Fibroblast of lung (primary cell): ENCODE data around the gene DNAH1. TPM values are rescaled to one million over a fixed set of nuclear protein-coding genes. Genes with fewer than 3 reads are reported as not detected.

ENCODE experiments used
- DNase-seq, 2 donors: peaks; one replicate each; pipeline versions ENCODE4 v3.0.0 to v3.0.0-alpha.2; 2010; ENCODE audit warnings: low read depth in 2 of 2
- H2AFZ ChIP-seq: 2 replicates; pipeline ENCODE4 v1.5.1; 2012; ENCODE audit warnings: low read length, control low read depth, inconsistent platforms
- H3K27ac ChIP-seq: 2 replicates; pipeline ENCODE4 v1.5.1; 2011; ENCODE audit warnings: low read length, control low read depth; ENCODE audit not compliant: insufficient read depth
- H3K27me3 ChIP-seq: 2 replicates; pipeline ENCODE4 v1.5.1; 2011; ENCODE audit warnings: mild to moderate bottlenecking, low read length; ENCODE audit not compliant: control insufficient read depth, insufficient read depth
- H3K36me3 ChIP-seq: 2 replicates; pipeline ENCODE4 v1.5.1; 2011; ENCODE audit warnings: low read length; ENCODE audit not compliant: control insufficient read depth, insufficient read depth
- H3K4me1 ChIP-seq: 2 replicates; pipeline ENCODE4 v1.5.1; 2011; ENCODE audit warnings: low read length; ENCODE audit not compliant: control insufficient read depth, insufficient read depth; ENCODE audit errors: extremely low read depth
- H3K4me2 ChIP-seq: 2 replicates; pipeline ENCODE4 v1.5.1; 2011; ENCODE audit warnings: low read length, control low read depth; ENCODE audit not compliant: insufficient read depth; ENCODE audit errors: extremely low read depth
- H3K4me3 ChIP-seq, 4 experiments: fragments of 200-600 bp in 1 of 4; sonication (generic) in 1 of 4; replicated peaks in 1 of 4; 2 replicates each; pipeline ENCODE4 v1.5.1; 2011 to 2016; ENCODE audit warnings: low read length in 4 of 4, low read depth in 3 of 4, mild to moderate bottlenecking in 3 of 4, control low read depth in 2 of 4, inconsistent platforms in 1 of 4, mixed read lengths in 1 of 4; ENCODE audit not compliant: insufficient read depth in 1 of 4; ENCODE audit errors: control extremely low read depth in 1 of 4
- H3K79me2 ChIP-seq: 2 replicates; pipeline ENCODE4 v1.5.1; 2012; ENCODE audit warnings: mild to moderate bottlenecking, low read length, inconsistent platforms; ENCODE audit not compliant: control insufficient read depth, insufficient read depth
- H3K9ac ChIP-seq: 2 replicates; pipeline ENCODE4 v1.5.1; 2011; ENCODE audit warnings: mild to moderate bottlenecking, low read length, control low read depth; ENCODE audit not compliant: insufficient read depth
- H3K9me3 ChIP-seq: 2 replicates; pipeline ENCODE4 v1.5.1; 2012; ENCODE audit warnings: low read depth, low read length; ENCODE audit not compliant: control insufficient read depth, insufficient read depth
- H4K20me1 ChIP-seq: 2 replicates; pipeline ENCODE4 v1.5.1; 2011; ENCODE audit warnings: low read length; ENCODE audit not compliant: control insufficient read depth, insufficient read depth; ENCODE audit errors: extremely low read depth
- EZH2 ChIP-seq: IDR thresholded peaks from 2 replicates; pipeline ENCODE4 v1.5.1; 2012; ENCODE audit warnings: low read length, control low read depth, mild to moderate bottlenecking; ENCODE audit errors: missing control alignments
- polyA plus RNA-seq, 2 donors: library from polyadenylated mRNA; depleted of rRNA in 1 of 2; stranded (reverse) in 1 of 2; unstranded in 1 of 2; fragments of >200 nt; gene quantifications; 2 replicates each; pipeline ENCODE4 v1.2.1, GENCODE V29; 2011 to 2012; ENCODE audit warnings: missing spikeins in 1 of 2
- total RNA-seq: library from RNA; depleted of rRNA; stranded (reverse); fragments of >200 nt; gene quantifications from 2 replicates; pipeline ENCODE4 v1.2.1, GENCODE V29; 2014
- TF ChIP-seq, protein P1 (sequence below), 2 donors: IDR thresholded peaks in 1 of 2; conservative IDR thresholded peaks in 1 of 2; 1 replicate in 1 of 2; 2 replicates in 1 of 2; pipeline ENCODE4 v1.5.1; 2011 to 2012; ENCODE audit warnings: low read length in 2 of 2, control low read depth in 1 of 2, inconsistent platforms in 1 of 2, low read depth in 1 of 2, mild to moderate bottlenecking in 1 of 2

The DNAH1 gene
- total and polyA plus RNA-seq, 2 donors (not counting 1 experiment from before 2014, with no cell fraction given): 1.9 to 3.0 TPM

DNA sequence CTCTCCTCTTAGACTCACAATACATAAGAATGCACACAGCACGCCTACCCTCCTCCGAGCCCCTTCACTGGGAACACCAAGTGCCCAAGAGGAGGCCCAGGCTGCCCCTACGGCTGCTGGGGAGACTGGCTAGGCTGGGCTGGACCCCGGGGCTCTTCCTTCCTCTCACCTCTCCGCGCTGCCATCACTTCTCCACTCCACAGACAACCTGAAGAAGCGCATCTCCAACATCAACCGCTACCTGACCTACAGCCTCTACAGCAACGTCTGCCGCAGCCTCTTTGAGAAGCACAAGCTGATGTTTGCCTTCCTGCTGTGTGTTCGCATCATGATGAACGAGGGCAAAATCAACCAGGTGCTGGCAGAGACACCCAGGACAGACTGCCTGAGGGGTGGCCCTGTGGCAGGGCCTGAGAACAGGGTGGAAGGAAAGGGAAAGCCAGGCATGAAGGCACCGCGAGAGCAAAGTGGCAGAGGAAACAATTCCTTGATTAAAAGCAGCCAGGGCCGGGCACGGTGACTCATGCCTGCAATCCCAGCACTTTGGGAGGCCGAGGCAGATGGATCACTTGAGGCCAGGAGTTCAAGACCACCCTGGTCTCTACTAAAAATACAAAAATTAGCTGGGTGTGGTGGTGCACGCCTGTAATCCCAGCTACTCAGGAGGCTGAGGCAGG, 77.2 kb downstream of the DNAH1 start:
- no peaks in the 10 kb centered on the region for H3K36me3 ChIP-seq
- peaks cover 4% of the 10 kb centered on the region for H3K27me3 ChIP-seq
- TF ChIP-seq, protein P1, sequence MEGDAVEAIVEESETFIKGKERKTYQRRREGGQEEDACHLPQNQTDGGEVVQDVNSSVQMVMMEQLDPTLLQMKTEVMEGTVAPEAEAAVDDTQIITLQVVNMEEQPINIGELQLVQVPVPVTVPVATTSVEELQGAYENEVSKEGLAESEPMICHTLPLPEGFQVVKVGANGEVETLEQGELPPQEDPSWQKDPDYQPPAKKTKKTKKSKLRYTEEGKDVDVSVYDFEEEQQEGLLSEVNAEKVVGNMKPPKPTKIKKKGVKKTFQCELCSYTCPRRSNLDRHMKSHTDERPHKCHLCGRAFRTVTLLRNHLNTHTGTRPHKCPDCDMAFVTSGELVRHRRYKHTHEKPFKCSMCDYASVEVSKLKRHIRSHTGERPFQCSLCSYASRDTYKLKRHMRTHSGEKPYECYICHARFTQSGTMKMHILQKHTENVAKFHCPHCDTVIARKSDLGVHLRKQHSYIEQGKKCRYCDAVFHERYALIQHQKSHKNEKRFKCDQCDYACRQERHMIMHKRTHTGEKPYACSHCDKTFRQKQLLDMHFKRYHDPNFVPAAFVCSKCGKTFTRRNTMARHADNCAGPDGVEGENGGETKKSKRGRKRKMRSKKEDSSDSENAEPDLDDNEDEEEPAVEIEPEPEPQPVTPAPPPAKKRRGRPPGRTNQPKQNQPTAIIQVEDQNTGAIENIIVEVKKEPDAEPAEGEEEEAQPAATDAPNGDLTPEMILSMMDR (conservative IDR thresholded peaks at IDR 0.05 in 1 of 2, IDR thresholded peaks at IDR 0.05 in 1 of 2; ENCODE audit: low read depth in 1 of 2, low read length in 2 of 2): no peak
- TF ChIP-seq EZH2: no peak
- H3K4me1 ChIP-seq: no peaks in the 10 kb centered on the region
- H3K27ac ChIP-seq: no peak overlapping the region
- H4K20me1 ChIP-seq: no peaks in the 10 kb centered on the region
- no peaks in the 10 kb centered on the region for H3K9me3 ChIP-seq
- no peaks in the 10 kb centered on the region for H3K79me2 ChIP-seq
- H3K9ac ChIP-seq: no peak overlapping the region
- DNase-seq: no peak
- H3K4me2 ChIP-seq: no peak overlapping the region
- no peak overlapping the region for H3K4me3 ChIP-seq
- H2AFZ ChIP-seq: no peak overlapping the region

DNA sequence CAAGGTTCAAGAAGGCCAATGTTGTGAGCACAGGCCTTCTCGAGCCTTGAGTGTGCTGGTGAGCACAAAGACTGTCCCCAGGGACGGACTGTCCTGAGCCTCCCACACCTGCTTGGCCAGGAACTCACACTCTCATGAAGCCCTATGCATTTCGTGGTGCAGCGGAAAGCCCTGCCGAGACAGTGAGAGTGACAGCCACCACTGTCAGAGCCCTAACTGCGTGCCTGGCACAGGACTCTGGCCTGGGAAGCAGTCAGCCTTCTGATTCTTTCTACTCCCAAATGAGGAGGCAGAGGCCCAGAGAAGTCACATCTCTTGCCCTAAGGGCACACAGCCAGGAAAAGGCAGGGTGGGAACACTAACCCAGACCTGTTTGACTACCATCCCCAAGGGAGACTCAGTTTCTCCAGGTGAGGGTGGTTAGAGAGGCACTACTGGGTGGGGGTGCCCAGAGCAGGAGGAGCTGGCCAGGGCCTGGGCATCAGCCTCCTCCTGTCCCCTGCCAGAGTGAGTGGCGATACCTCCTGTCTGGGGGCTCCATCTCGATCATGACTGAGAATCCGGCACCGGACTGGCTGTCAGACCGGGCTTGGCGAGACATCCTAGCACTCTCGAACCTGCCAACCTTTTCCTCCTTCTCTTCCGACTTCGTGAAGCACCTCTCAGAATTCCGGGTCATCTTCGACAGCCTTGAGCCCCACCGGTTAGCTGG, 78.0 kb downstream of the DNAH1 start:
- H3K79me2 ChIP-seq: no peaks in the 10 kb centered on the region
- H2AFZ ChIP-seq: no peak overlapping the region
- H3K4me3 ChIP-seq: no peak overlapping the region
- no peak for DNase-seq
- no peaks in the 10 kb centered on the region for H4K20me1 ChIP-seq
- no peak overlapping the region for H3K27ac ChIP-seq
- TF ChIP-seq, protein P1 (conservative IDR thresholded peaks at IDR 0.05 in 1 of 2, IDR thresholded peaks at IDR 0.05 in 1 of 2; ENCODE audit: low read depth in 1 of 2, low read length in 2 of 2): no peak
- TF ChIP-seq EZH2: no peak
- no peaks in the 10 kb centered on the region for H3K9me3 ChIP-seq
- no peaks in the 10 kb centered on the region for H3K36me3 ChIP-seq
- H3K9ac ChIP-seq: no peak overlapping the region
- H3K4me2 ChIP-seq: no peak overlapping the region
- H3K27me3 ChIP-seq: peaks cover 4% of the 10 kb centered on the region
- H3K4me1 ChIP-seq: no peaks in the 10 kb centered on the region

DNA sequence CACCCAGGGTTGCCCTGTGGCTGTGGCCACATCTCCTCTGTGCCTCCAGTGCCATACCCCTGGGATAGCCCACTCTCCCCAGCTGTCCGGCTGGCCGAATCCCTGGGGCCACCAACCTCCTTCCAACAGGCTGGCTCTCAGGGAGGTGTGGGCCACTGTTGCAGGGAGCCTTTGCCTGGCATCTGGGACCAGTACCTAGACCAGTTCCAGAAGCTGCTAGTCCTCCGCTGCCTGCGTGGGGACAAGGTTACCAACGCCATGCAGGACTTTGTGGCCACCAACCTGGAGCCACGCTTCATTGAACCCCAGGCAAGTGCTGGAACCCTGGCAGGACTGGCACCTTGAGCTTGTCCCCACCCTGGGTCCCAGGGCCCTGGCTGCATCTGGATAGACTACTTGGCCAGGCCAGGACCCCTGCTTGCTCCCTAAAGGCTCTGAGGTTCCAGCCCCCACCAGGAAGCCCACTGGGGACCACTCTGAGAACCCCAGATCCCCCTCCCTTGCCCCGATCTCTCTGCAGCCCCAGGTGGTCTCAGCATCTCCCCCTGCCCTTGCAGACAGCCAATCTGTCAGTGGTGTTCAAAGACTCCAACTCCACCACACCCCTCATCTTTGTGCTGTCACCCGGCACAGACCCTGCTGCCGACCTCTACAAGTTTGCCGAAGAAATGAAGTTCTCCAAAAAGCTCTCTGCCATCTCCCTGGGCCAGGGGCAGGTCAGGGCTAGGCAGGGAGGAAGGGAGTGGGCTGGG, 78.8 kb downstream of the DNAH1 start:
- Histone ChIP-seq H4K20me1 (no peaks in the 10 kb centered on the region), H3K36me3 (no peaks in the 10 kb centered on the region), H3K27ac (no peak overlapping the region), H3K9me3 (no peaks in the 10 kb centered on the region), H3K27me3 (peaks cover 4% of the 10 kb centered on the region), H3K4me2 (no peak overlapping the region), H2AFZ (no peak overlapping the region), H3K4me1 (no peaks in the 10 kb centered on the region), H3K4me3 (no peak overlapping the region), H3K79me2 (no peaks in the 10 kb centered on the region), H3K9ac (no peak overlapping the region)
- TF ChIP-seq, protein P1 (conservative IDR thresholded peaks at IDR 0.05 in 1 of 2, IDR thresholded peaks at IDR 0.05 in 1 of 2; ENCODE audit: low read depth in 1 of 2, low read length in 2 of 2): no peak
- TF ChIP-seq EZH2: no peak
- no peak for DNase-seq
